AG09319 (cell line): ENCODE data around the gene WDR45B.

ENCODE experiments used
- DNase-seq: peaks from one replicate; pipeline ENCODE4 v3.0.0-alpha.2; 2010; ENCODE audit warnings: low read depth; ENCODE audit errors: extremely low read depth
- TF ChIP-seq, protein P1 (sequence below): IDR thresholded peaks from 2 replicates; pipeline ENCODE4 v1.5.1; 2011; ENCODE audit warnings: low read depth, mild to moderate bottlenecking, inconsistent platforms, low read length, moderate library complexity

WDR45B gene

DNA sequence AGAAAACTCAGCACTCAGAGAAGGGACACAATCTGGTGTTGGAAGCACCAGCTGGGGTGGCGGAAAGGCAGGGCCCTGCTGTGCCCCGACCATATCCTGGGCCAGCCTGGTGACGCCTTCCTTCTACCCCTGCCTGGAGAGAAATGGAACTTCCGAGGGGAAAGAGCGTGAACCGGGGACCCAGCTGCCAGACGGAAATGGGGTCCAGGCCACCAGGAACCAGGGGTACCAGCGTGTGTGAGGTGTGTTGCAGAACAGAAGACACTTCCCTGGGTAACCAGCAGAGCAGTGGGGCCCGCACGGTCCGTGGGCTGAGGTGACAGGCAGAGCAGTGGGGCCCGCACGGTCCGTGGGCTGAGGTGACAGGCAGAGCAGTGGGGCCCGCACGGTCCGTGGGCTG lies 43.5 kb upstream of the WDR45B start:
- DNase-seq: no peak
- TF ChIP-seq, protein P1, sequence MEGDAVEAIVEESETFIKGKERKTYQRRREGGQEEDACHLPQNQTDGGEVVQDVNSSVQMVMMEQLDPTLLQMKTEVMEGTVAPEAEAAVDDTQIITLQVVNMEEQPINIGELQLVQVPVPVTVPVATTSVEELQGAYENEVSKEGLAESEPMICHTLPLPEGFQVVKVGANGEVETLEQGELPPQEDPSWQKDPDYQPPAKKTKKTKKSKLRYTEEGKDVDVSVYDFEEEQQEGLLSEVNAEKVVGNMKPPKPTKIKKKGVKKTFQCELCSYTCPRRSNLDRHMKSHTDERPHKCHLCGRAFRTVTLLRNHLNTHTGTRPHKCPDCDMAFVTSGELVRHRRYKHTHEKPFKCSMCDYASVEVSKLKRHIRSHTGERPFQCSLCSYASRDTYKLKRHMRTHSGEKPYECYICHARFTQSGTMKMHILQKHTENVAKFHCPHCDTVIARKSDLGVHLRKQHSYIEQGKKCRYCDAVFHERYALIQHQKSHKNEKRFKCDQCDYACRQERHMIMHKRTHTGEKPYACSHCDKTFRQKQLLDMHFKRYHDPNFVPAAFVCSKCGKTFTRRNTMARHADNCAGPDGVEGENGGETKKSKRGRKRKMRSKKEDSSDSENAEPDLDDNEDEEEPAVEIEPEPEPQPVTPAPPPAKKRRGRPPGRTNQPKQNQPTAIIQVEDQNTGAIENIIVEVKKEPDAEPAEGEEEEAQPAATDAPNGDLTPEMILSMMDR: no peak

DNA sequence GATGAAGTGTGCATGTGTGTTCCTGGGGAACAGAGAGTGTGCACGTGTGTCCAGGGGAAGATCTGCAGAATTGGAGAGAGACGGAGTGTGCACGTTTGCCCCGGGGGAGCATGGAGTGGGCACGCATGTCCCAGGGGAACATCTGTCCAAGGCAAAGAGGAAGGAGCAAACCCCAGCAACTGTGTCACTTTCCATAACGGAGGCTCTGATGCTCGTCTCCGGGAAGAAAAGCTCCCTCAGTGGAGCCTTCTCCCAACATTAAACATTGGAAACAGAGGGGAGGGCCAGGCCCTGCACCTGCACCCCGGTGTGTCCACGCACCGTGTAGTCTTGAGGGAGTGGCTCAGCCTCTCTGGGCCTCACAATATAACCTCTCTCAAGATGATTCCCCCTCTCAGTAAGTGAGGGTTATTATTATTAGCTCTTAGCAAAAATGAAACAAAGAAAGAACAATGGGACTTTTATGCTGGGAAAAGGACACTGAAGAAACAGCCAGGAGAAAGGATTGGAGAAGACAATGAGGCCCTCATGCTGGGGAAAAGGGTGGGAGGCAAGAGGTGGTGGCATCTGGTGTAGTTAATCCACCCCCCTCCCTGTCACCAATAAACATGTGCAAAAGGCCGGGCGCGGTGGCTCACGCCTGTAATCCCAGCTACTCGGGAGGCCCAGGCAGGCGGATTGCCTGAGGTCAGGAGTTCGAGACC lies 42.7 kb upstream of the WDR45B start:
- no peak for DNase-seq
- TF ChIP-seq, protein P1: no peak

DNA sequence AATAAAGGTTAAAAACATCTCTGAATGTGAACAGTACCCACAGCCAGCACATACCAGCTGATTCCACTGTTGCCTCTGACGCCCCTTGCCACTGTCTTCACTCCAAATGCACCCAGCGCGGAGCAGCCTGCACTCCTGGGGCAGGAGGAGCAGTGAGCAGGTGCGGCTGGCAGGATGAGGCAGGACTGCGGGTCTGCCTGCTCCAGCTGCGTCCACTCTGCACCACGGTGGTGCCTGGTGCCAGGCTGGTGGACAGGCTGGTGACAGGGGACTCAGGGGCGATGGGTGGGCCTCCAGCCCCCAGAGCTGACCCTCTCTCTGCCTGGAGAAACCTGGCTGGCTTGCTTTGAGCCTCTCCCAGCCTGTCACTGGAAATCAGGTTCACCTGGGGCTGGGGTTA lies 40.8 kb upstream of the WDR45B start:
- DNase-seq: no peak
- TF ChIP-seq, protein P1: no peak

DNA sequence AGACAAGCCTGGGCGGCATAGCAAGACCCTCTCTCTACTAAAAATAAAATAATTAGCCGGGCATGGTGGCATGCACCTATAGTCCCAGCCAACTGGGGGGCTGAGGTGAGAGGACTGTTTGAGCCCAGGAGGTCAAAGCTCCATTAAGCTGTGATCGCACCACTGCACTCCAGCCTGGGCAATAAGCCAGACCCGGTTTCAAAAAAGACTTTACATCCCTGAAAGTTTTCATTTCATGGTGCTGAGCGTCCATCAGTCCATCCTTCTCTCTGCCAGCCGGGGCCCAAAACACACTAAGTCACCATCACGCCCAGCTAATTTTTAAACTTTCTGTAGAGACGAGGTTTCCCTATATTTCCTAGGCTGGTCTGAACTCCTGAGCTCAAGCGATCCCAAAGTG lies 39.6 kb upstream of the WDR45B start:
- no peak for DNase-seq
- TF ChIP-seq, protein P1: no peak

DNA sequence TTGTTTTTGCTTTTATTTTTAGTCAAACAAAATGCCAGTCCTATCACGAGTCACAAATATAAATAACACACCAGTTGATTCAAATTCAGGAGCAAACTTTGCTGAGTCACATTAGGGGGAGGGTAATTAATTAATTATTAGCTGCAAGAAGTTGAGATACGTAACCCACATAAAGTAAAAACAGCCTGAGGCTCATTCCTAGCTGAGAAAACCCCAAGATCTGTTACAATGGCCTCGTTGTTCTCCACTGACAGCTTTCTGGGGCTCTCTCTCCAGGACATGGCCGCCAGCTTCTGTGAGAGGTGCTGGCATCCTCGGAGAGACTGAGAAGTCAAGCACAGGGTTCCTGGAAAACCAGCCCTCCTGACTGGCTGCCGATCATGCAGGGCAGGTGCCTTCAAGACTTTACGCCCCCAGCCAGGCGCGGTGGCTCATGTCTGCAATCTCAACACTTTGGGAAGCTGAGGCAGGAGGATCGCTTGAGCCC lies 39.2 kb upstream of the WDR45B start:
- DNase-seq: no peak
- TF ChIP-seq, protein P1: no peak

DNA sequence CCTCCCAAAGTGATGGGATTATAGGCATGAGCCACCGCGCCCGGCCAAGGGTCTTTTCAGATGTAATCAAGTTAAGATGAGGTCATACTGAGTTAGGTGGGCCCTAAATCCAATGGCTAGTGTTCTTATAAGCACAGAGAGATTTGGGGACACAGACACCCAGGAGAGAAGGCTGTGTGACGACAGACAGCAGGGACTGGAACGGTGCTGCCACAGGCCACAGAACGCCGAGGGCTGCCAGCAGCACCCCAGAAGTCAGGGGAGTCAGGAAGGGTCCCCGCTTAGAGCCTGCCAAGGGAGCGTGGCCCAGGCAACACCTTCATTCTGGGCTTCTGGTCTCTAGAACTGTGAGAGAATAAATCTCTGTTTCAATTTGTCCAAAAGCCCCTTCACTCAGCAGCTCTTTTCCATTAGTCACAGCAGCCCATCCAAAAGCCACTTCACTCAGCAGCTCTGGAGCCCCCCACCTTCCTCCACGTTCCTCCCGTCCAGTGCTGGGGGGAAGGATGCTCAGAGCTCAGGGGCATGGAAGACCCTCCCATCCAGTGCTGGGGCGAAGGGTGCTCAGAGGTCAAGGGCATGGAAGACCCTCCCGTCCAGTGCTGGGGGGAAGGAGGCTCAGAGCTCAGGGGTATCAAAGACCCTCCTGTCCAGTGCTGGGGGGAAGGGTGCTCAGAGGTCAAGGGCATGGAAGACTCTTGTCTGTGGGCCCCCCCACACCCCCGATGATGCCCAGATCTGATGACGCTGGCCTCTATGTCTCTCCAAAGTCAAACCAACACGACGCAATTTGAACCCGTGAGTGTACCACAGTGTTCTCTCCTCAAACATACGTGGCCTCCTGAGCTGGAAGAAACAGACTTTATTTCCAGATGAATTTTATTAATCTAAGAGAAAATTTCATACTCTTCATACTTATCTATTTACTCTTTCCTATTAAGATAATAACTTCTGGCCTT lies 38.4 kb upstream of the WDR45B start:
- no peak for DNase-seq
- TF ChIP-seq, protein P1: no peak

DNA sequence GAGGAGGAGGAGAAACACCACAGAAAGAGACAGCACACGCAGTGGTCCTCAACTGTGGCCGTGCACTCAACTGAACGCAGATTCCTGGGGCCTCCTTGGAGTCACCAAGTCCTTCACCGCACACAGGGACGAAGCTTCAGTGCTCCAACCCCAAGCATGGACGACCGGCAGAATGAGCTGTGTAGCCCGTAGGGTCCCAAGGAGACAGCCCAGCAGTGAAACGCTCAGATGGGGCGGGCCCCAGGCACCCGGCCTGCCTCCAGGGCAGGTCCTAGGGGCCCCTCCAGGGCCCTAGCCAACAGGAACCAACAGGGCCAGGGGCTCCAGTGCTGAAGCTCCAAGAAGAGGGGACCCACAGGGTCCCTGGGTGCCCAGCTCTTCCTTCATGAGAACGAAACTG lies 37.0 kb upstream of the WDR45B start:
- DNase-seq: no peak
- TF ChIP-seq, protein P1: no peak
